Measurements from ENCODE around the gene KLRG1. TPM values are rescaled to one million over a fixed set of nuclear protein-coding genes. Genes with fewer than 3 reads are reported as not detected.

KLRG1 gene
- total RNA-seq, 4 donors from 2014 or later = 0.46 to 1.9 (median 1.4) TPM

GRCh38 chr12:8969861-8970411 lies 19.4 kb upstream of the KLRG1 start:
- in situ Hi-C loops (cut with MboI; ENCODE audit: low sequenced_read_pairs in 4 of 4) = no loop called here

GRCh38 chr12:8970432-8970831 lies 18.9 kb upstream of the KLRG1 start:
- DNase-seq = no peak
- intact Hi-C loops (cut with DNase I; ENCODE audit: low total_unique reads) = no loop called here

More at GRCh38 chr12:8969861-8970411, 19.4 kb upstream of the KLRG1 start:
- intact Hi-C loops (cut with DNase I; ENCODE audit: low total_unique reads) = no loop called here
- no peak overlapping the region for H3K27ac ChIP-seq
- H3K9me3 ChIP-seq = no peaks in the 10 kb centered on the region
- ATAC-seq (no peak), DNase-seq (no peak)
- H3K27me3 ChIP-seq = no peaks in the 10 kb centered on the region
- H3K36me3 ChIP-seq = no peaks in the 10 kb centered on the region
- H3K4me3 ChIP-seq = no peak overlapping the region
- TF ChIP-seq, protein P1, sequence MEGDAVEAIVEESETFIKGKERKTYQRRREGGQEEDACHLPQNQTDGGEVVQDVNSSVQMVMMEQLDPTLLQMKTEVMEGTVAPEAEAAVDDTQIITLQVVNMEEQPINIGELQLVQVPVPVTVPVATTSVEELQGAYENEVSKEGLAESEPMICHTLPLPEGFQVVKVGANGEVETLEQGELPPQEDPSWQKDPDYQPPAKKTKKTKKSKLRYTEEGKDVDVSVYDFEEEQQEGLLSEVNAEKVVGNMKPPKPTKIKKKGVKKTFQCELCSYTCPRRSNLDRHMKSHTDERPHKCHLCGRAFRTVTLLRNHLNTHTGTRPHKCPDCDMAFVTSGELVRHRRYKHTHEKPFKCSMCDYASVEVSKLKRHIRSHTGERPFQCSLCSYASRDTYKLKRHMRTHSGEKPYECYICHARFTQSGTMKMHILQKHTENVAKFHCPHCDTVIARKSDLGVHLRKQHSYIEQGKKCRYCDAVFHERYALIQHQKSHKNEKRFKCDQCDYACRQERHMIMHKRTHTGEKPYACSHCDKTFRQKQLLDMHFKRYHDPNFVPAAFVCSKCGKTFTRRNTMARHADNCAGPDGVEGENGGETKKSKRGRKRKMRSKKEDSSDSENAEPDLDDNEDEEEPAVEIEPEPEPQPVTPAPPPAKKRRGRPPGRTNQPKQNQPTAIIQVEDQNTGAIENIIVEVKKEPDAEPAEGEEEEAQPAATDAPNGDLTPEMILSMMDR (IDR thresholded peaks at IDR 0.05 in 4 of 5, conservative IDR thresholded peaks at IDR 0.05 in 1 of 5) = no peak
- no peak for TF ChIP-seq POLR2A (IDR thresholded peaks at IDR 0.05)
- no peaks in the 10 kb centered on the region for H3K4me1 ChIP-seq

DNA sequence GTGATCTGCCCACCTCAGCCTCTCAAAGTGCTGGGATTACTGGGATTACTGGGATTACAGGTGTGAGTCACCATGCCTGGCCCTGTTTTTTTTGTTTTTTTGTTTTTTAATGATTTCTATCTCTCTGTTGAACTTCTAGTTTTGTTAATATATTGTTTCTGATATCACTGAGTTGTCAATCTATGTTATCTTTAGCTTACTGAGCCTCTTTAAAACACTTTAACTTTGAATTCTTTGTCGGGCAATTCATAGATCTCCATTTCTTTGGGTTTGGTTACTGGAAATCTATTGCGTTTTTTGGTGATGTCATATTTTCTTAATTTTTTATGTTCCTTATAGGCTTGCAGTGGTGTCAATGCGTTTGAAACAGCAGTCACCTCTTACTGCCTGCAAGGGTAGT lies 9.2 kb upstream of the KLRG1 start:
- no peak for TF ChIP-seq POLR2A (IDR thresholded peaks at IDR 0.05)
- TF ChIP-seq, protein P1 (IDR thresholded peaks at IDR 0.05 in 4 of 5, conservative IDR thresholded peaks at IDR 0.05 in 1 of 5) = no peak
- no peak overlapping the region for H3K27ac ChIP-seq
- in situ Hi-C loops (cut with MboI; ENCODE audit: low sequenced_read_pairs in 4 of 4) (no loop called here), intact Hi-C loops (cut with DNase I; ENCODE audit: low total_unique reads) (no loop called here)
- H3K27me3 ChIP-seq = no peaks in the 10 kb centered on the region
- ATAC-seq (no peak), DNase-seq (no peak)
- H3K9me3 ChIP-seq = peaks cover 0 to 11% (median 4%) of the 10 kb centered on the region in 3 donors
- no peak overlapping the region for H3K4me3 ChIP-seq
- H3K36me3 ChIP-seq = peaks cover 0 to 24% of the 10 kb centered on the region in 2 donors
- peaks cover 0 to 6% of the 10 kb centered on the region in 2 donors for H3K4me1 ChIP-seq

More at GRCh38 chr12:8970432-8970831, 18.9 kb upstream of the KLRG1 start:
- TF ChIP-seq, protein P1 (IDR thresholded peaks at IDR 0.05 in 4 of 5, conservative IDR thresholded peaks at IDR 0.05 in 1 of 5) = no peak
- TF ChIP-seq POLR2A (IDR thresholded peaks at IDR 0.05) = no peak
- no peak overlapping the region for H3K27ac ChIP-seq
- H3K27me3 ChIP-seq = no peaks in the 10 kb centered on the region
- no peaks in the 10 kb centered on the region for H3K36me3 ChIP-seq
- no peak overlapping the region for H3K4me3 ChIP-seq
- no peaks in the 10 kb centered on the region for H3K4me1 ChIP-seq
- H3K9me3 ChIP-seq = no peaks in the 10 kb centered on the region
- in situ Hi-C loops (cut with MboI; ENCODE audit: low sequenced_read_pairs in 4 of 4) = no loop called here
- no peak for ATAC-seq

- in situ Hi-C loops (cut with MboI; ENCODE audit: low sequenced_read_pairs in 4 of 4) (no loop called here), intact Hi-C loops (cut with DNase I; ENCODE audit: low total_unique reads) (no loop called here)
- no peak overlapping the region for H3K4me3 ChIP-seq
- ATAC-seq = no peak
- peaks cover 0 to 10% of the 10 kb centered on the region in 2 donors for H3K4me1 ChIP-seq
- peaks cover 0 to 2% (median under 1%) of the 10 kb centered on the region in 3 donors for H3K9me3 ChIP-seq
- no peaks in the 10 kb centered on the region for H3K27me3 ChIP-seq
- H3K27ac ChIP-seq = no peak overlapping the region
- no peak for TF ChIP-seq POLR2A (IDR thresholded peaks at IDR 0.05)
- TF ChIP-seq, protein P1 (IDR thresholded peaks at IDR 0.05 in 4 of 5, conservative IDR thresholded peaks at IDR 0.05 in 1 of 5) = no peak
- no peak for DNase-seq
- H3K36me3 ChIP-seq = peaks cover 0 to 7% of the 10 kb centered on the region in 2 donors
These were observed 4.1 kb upstream of the KLRG1 start for GRCh38 chr12:8985213-8985754.

All from gastrocnemius medialis (tissue), 4 donors.